Neural progenitor cell (in vitro differentiated cells): ENCODE data around the gene SCFD2.

Experiments
- EZH2 ChIP-seq: fragments of 200-600 bp; sonication (generic); IDR thresholded peaks from 2 replicates; pipeline ENCODE4 v1.6.1; 2017; ENCODE audit warnings: antibody characterized with exemption, mild to moderate bottlenecking, moderate library complexity
- EZH2phosphoT487 ChIP-seq: fragments of 200-600 bp; sonication (generic); IDR thresholded peaks from 2 replicates; pipeline ENCODE4 v1.6.1; 2017; ENCODE audit warnings: antibody characterized with exemption
- TF ChIP-seq, protein P1 (sequence below): fragments of 200-600 bp; sonication (generic); IDR thresholded peaks from 2 replicates; pipeline ENCODE4 v1.5.1; 2017; ENCODE audit warnings: antibody characterized with exemption, mild to moderate bottlenecking

DNA sequence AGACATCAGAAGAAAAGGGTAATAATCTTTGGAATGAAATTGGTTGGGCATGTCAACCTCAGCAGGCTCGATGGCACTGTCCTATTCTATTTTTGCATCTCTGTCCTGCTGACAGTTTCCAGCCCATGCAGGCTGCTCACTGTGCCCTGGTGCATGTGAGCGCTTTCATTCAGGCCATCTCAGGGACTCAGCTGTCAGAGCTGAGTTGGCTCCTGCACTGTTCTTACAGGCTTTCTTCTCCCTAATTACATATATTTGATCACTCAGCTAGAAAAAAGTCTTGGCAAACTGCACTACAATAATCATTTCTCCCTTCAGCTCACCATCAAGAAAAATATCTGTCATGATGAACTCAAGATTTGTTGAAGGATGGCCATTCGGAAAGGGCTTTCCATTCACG lies 419.0 kb downstream of the SCFD2 start:
- TF ChIP-seq EZH2: no peak
- TF ChIP-seq, protein P1, sequence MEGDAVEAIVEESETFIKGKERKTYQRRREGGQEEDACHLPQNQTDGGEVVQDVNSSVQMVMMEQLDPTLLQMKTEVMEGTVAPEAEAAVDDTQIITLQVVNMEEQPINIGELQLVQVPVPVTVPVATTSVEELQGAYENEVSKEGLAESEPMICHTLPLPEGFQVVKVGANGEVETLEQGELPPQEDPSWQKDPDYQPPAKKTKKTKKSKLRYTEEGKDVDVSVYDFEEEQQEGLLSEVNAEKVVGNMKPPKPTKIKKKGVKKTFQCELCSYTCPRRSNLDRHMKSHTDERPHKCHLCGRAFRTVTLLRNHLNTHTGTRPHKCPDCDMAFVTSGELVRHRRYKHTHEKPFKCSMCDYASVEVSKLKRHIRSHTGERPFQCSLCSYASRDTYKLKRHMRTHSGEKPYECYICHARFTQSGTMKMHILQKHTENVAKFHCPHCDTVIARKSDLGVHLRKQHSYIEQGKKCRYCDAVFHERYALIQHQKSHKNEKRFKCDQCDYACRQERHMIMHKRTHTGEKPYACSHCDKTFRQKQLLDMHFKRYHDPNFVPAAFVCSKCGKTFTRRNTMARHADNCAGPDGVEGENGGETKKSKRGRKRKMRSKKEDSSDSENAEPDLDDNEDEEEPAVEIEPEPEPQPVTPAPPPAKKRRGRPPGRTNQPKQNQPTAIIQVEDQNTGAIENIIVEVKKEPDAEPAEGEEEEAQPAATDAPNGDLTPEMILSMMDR: no peak
- no peak for TF ChIP-seq EZH2phosphoT487
